Kidney (tissue), 14 donors: ENCODE results near the gene RNF8. TPM values are rescaled to one million over a fixed set of nuclear protein-coding genes. Genes with fewer than 3 reads are reported as not detected.

Experiments used
- DNase-seq, 5 donors: peaks; one replicate each; pipeline ENCODE4 v3.0.0-alpha.2; 2013 to 2020
- FAIRE-seq: peaks from 2 replicates; lab custom pipeline; 2012; peaks lifted over from hg19 to GRCh38; lab: Jason Lieb, UNC
- H3K27ac ChIP-seq, 2 donors: one replicate each; pipeline ENCODE4 v1.7.0; 2013; ENCODE audit warnings: low read depth in 2 of 2, low read length in 2 of 2, inconsistent platforms in 1 of 2
- H3K27me3 ChIP-seq: one replicate; pipeline ENCODE4 v1.7.1; 2013; ENCODE audit warnings: low read length, inconsistent platforms; ENCODE audit not compliant: control insufficient read depth, insufficient read depth
- H3K36me3 ChIP-seq, 3 donors: one replicate each; pipeline versions ENCODE4 v1.7.0 to v1.7.1; 2013; ENCODE audit warnings: low read length in 3 of 3, control low read depth in 1 of 3, inconsistent platforms in 1 of 3; ENCODE audit not compliant: insufficient read depth in 3 of 3, control insufficient read depth in 2 of 3
- H3K4me1 ChIP-seq, 3 donors: one replicate each; pipeline versions ENCODE4 v1.7.0 to v1.7.1; 2013; ENCODE audit warnings: low read length in 3 of 3, inconsistent platforms in 1 of 3, low read depth in 1 of 3; ENCODE audit not compliant: control insufficient read depth in 2 of 3, insufficient read depth in 2 of 3
- H3K4me3 ChIP-seq, 3 donors: one replicate each; pipeline versions ENCODE4 v1.7.0 to v1.8.1; 2013; ENCODE audit warnings: low read length in 3 of 3, control low read depth in 1 of 3, inconsistent platforms in 1 of 3
- H3K9ac ChIP-seq, 3 donors: one replicate each; pipeline versions ENCODE4 v1.7.0 to v1.7.1; 2013; ENCODE audit warnings: low read length in 3 of 3, control low read depth in 1 of 3, inconsistent platforms in 1 of 3
- H3K9me3 ChIP-seq, 3 donors: one replicate each; pipeline versions ENCODE4 v1.7.0 to v1.7.1; 2013; ENCODE audit warnings: low read length in 3 of 3, control low read depth in 1 of 3, inconsistent platforms in 1 of 3; ENCODE audit not compliant: control insufficient read depth in 2 of 3, insufficient read depth in 1 of 3
- CTCF ChIP-seq: IDR thresholded peaks from 3 replicates; pipeline ENCODE4 v1.5.1; 2012; ENCODE audit warnings: mild to moderate bottlenecking, moderate library complexity, borderline replicate concordance; ENCODE audit not compliant: insufficient read depth; ENCODE audit errors: extremely low read depth
- intact Hi-C: fragments of 100-400 bp; cut with DNase I; formaldehyde crosslinking; loops from one replicate; pipeline ENCODE4 v1.11.1; 2022
- polyA plus RNA-seq: library from polyadenylated mRNA; stranded (reverse); fragments of 350-450 nt; fragmentation: Illumina TruSeq; extraction: RNeasy Lipid Tissue Mini Kit (QIAGEN cat#74804); gene quantifications from one replicate; pipeline ENCODE4 v1.2.3, GENCODE V29; 2014; ENCODE audit warnings: low read depth, low replicate concordance; ENCODE audit not compliant: insufficient read depth
- total RNA-seq: library from RNA; stranded (reverse); fragmentation: NEBNext Ultra II Directional; extraction: Animal tissue kit (Norgen Biotek cat#: 25700); gene quantifications from one replicate; pipeline ENCODE4 v1.2.1, GENCODE V29; 2021
- donor health status: control.
- donor health status: control.
- donor health status: control.
- donor health status: control.
- donor health status: control.
- donor health status: DM: yes; HTN: yes; CAD: no.
- donor health status: Normal renal cell carcinoma (clear cell type).

RNF8 gene
- total and polyA plus RNA-seq, 2 donors from 2014 or later = 18.4 to 18.5 TPM

GRCh38 chr6:37316071-37316470, 37.7 kb upstream of the RNF8 start:
- intact Hi-C loops = no loop called here
- no peaks in the 10 kb centered on the region for H3K9me3 ChIP-seq
- no peaks in the 10 kb centered on the region for H3K27me3 ChIP-seq
- H3K4me1 ChIP-seq = peaks cover 0 to 5% (median 0%) of the 10 kb centered on the region in 3 donors
- no peak overlapping the region for H3K9ac ChIP-seq
- DNase-seq = no peak
- H3K27ac ChIP-seq = no peak overlapping the region
- TF ChIP-seq CTCF = no peak
- no peak for FAIRE-seq
- no peak overlapping the region for H3K4me3 ChIP-seq
- peaks cover 12 to 58% (median 45%) of the 10 kb centered on the region in 3 donors for H3K36me3 ChIP-seq

- no peak for FAIRE-seq
These were observed 36.3 kb upstream of the RNF8 start for GRCh38 chr6:37317312-37318038.

GRCh38 chr6:37319156-37319555, 34.6 kb upstream of the RNF8 start:
- Histone ChIP-seq H3K27me3 (no peaks in the 10 kb centered on the region), H3K9ac (no peak overlapping the region), H3K27ac (no peak overlapping the region), H3K4me3 (no peak overlapping the region), H3K36me3 (peaks cover 12 to 40% (median 35%) of the 10 kb centered on the region in 3 donors), H3K4me1 (peaks cover 0 to 9% (median 0%) of the 10 kb centered on the region in 3 donors), H3K9me3 (no peaks in the 10 kb centered on the region)
- intact Hi-C loops = no loop called here
- DNase-seq = no peak
- no peak for FAIRE-seq
- TF ChIP-seq CTCF = no peak

More at GRCh38 chr6:37317312-37318038, 36.3 kb upstream of the RNF8 start:
- Histone ChIP-seq H3K36me3 (peaks cover 12 to 57% (median 45%) of the 10 kb centered on the region in 3 donors), H3K4me1 (peaks cover 0 to 5% (median 0%) of the 10 kb centered on the region in 3 donors), H3K27ac (no peak overlapping the region), H3K9ac (no peak overlapping the region), H3K9me3 (no peaks in the 10 kb centered on the region), H3K4me3 (no peak overlapping the region), H3K27me3 (no peaks in the 10 kb centered on the region)
- TF ChIP-seq CTCF = no peak
- intact Hi-C loops = no loop called here
- DNase-seq = no peak
